Right ventricle myocardium superior (tissue), 1 donor: ENCODE results near the gene ZNF669. TPM values are rescaled to one million over a fixed set of nuclear protein-coding genes. Genes with fewer than 3 reads are reported as not detected.
"Not testable (repeated sequence)": the region's sequence is repeated elsewhere in the genome, so short reads cannot be mapped to it uniquely, and the experiment has no call there.

Experiments
- ATAC-seq: fragments of 200-7000 bp; cut with Tn5 transposase; one replicate; pipeline ENCODE4 v1.9.1; 2020; ENCODE audit warnings: mild to moderate bottlenecking; ENCODE audit not compliant: poor library complexity
- DNase-seq: peaks from one replicate; pipeline ENCODE4 v3.0.0-alpha.2; 2020
- intact Hi-C: fragments of 100-400 bp; cut with DNase I; formaldehyde crosslinking; loops from one replicate; pipeline ENCODE4 v1.11.2; 2022
- long read RNA-seq: library from polyadenylated mRNA; unstranded; transcript quantifications from one replicate; pipeline ENCODE4 v2.0.0, GENCODE V29; 2021
- total RNA-seq: library from RNA; stranded (reverse); fragmentation: NEBNext Ultra II Directional; extraction: Animal tissue kit (Norgen Biotek cat#: 25700); gene quantifications from one replicate; pipeline ENCODE4 v1.2.1, GENCODE V29; 2021
- donor health status: DM: no; HTN: yes; CAD: no; lungs with severe emphysema.

ZNF669 gene
- 3.1 TPM for total RNA-seq
- long read RNA-seq, partial matches to known transcripts = 0 of 2 reads
- long read RNA-seq, other reads (novel, unspliced or antisense) = 0 of 2 reads

GRCh38 chr1:247103859-247104591 is at the start of gene ZNF669:
Gene ZNF669, minus strand, starts transcription at chr1:247104356. Its CDS starts 157 bp downstream, at chr1:247104199.
- DNase-seq (peak; percentile 98), ATAC-seq (peak; percentile 100)
- intact Hi-C loops = no loop called here

GRCh38 chr1:247147781-247148180 is 43.6 kb upstream of the ZNF669 start:
- intact Hi-C loops = no loop called here
- ATAC-seq = no peak
- DNase-seq = no peak

- ATAC-seq, intact Hi-C loops, DNase-seq: not testable (repeated sequence)
These were observed 43.0 kb upstream of the ZNF669 start for GRCh38 chr1:247147120-247147519.

GRCh38 chr1:247146671-247147070 is 42.5 kb upstream of the ZNF669 start:
- ATAC-seq = no peak
- no peak for DNase-seq
- intact Hi-C loops = no loop called here

- intact Hi-C loops = no loop called here
- ATAC-seq (no peak), DNase-seq (no peak)
These were observed 41.1 kb upstream of the ZNF669 start for GRCh38 chr1:247145279-247145678.

GRCh38 chr1:247139557-247139956 is 35.4 kb upstream of the ZNF669 start:
- intact Hi-C loops, ATAC-seq, DNase-seq: not testable (repeated sequence)

GRCh38 chr1:247131236-247131635 is 27.1 kb upstream of the ZNF669 start:
- DNase-seq (no peak), ATAC-seq (no peak)
- intact Hi-C loops = no loop called here

GRCh38 chr1:247127519-247128282 is 23.5 kb upstream of the ZNF669 start:
- ATAC-seq, DNase-seq: not testable (repeated sequence)
- intact Hi-C loops = loop anchor here (5.0 kb wide), 1 partner anchor 40 kb away; no protein-coding TSS in a partner anchor

GRCh38 chr1:247126601-247127000 is 22.4 kb upstream of the ZNF669 start:
- not testable (repeated sequence) for DNase-seq
- peak; percentile 88 for ATAC-seq
- intact Hi-C loops = loop anchor here (5.0 kb wide), 1 partner anchor 41 kb away; no protein-coding TSS in a partner anchor

- DNase-seq = not testable (repeated sequence)
- ATAC-seq = peak; percentile 100
- intact Hi-C loops = loop anchor here (5.0 kb wide), 1 partner anchor 41 kb away; no protein-coding TSS in a partner anchor
These were observed 22.0 kb upstream of the ZNF669 start for GRCh38 chr1:247126166-247126565.

GRCh38 chr1:247121382-247121781 is 17.2 kb upstream of the ZNF669 start:
- ATAC-seq (no peak), DNase-seq (no peak)
- intact Hi-C loops = no loop called here

GRCh38 chr1:247120408-247120668 is 16.2 kb upstream of the ZNF669 start:
- ATAC-seq, intact Hi-C loops, DNase-seq: not testable (repeated sequence)

GRCh38 chr1:247119600-247120407 is 15.6 kb upstream of the ZNF669 start:
- ATAC-seq (no peak), DNase-seq (no peak)
- intact Hi-C loops = no loop called here

GRCh38 chr1:247118946-247119446 is 14.8 kb upstream of the ZNF669 start:
- DNase-seq = no peak
- intact Hi-C loops = no loop called here
- ATAC-seq = no peak

- ATAC-seq (no peak), DNase-seq (no peak)
- intact Hi-C loops = no loop called here
These were observed 11.4 kb upstream of the ZNF669 start for GRCh38 chr1:247115545-247115944.

- intact Hi-C loops = no loop called here
- ATAC-seq (no peak), DNase-seq (no peak)
These were observed 11.0 kb upstream of the ZNF669 start for GRCh38 chr1:247115141-247115510.

- intact Hi-C loops = no loop called here
- no peak for DNase-seq
- no peak for ATAC-seq
These were observed 10.4 kb upstream of the ZNF669 start for GRCh38 chr1:247114351-247115140.

- DNase-seq (no peak), ATAC-seq (no peak)
- intact Hi-C loops = no loop called here
These were observed 9.6 kb upstream of the ZNF669 start for GRCh38 chr1:247113733-247114271.
